ENCODE measurements around the gene OR5B12.
"Not testable (repeated sequence)": the region's sequence is repeated elsewhere in the genome, so short reads cannot be mapped to it uniquely, and the experiment has no call there.

OR5B12 gene

GRCh38 chr11:58442136-58442535, at the start of gene OR5B12:
Gene OR5B12, minus strand, starts transcription at chr11:58442236. Its CDS starts 2,085 bp downstream, at chr11:58440151.
- no peak for DNase-seq

- DNase-seq = no peak
Observed at GRCh38 chr11:58490827-58491226, 48.8 kb upstream of the OR5B12 start.

GRCh38 chr11:58487170-58487569, 45.1 kb upstream of the OR5B12 start:
- DNase-seq = no peak

- no peak for DNase-seq
Observed at GRCh38 chr11:58485961-58486360, 43.9 kb upstream of the OR5B12 start.

GRCh38 chr11:58471892-58472291, 29.9 kb upstream of the OR5B12 start:
- DNase-seq = no peak

- no peak for DNase-seq
Observed at GRCh38 chr11:58466293-58466692, 24.3 kb upstream of the OR5B12 start.

- no peak for DNase-seq
Observed at GRCh38 chr11:58465690-58466089, 23.7 kb upstream of the OR5B12 start.

GRCh38 chr11:58451585-58451984, 9.5 kb upstream of the OR5B12 start:
- no peak for DNase-seq

- no peak for DNase-seq
Observed at GRCh38 chr11:58446294-58446693, 4.3 kb upstream of the OR5B12 start.

- DNase-seq = no peak
Observed at GRCh38 chr11:58444300-58444699, 2.3 kb upstream of the OR5B12 start.

GRCh38 chr11:58438486-58438885, 3.5 kb downstream of the OR5B12 start:
- no peak for DNase-seq

- no peak for DNase-seq
Observed at GRCh38 chr11:58434217-58434616, 7.8 kb downstream of the OR5B12 start.

- no peak for DNase-seq
Observed at GRCh38 chr11:58433638-58434203, 8.3 kb downstream of the OR5B12 start.

GRCh38 chr11:58429273-58429672, 12.8 kb downstream of the OR5B12 start:
- no peak for DNase-seq

GRCh38 chr11:58428021-58428420, 14.0 kb downstream of the OR5B12 start, which contains the start of gene OR5B2:
Gene OR5B2, minus strand, starts transcription at chr11:58428121. Its CDS starts 4,860 bp downstream, at chr11:58423261.
- no peak for DNase-seq

- no peak for DNase-seq
Observed at GRCh38 chr11:58406774-58407173, 35.3 kb downstream of the OR5B12 start, which contains the start of gene OR5B3. Gene OR5B3, minus strand, starts transcription at chr11:58406874. Its CDS starts 3,465 bp downstream, at chr11:58403409.

GRCh38 chr11:58399622-58400021, 42.4 kb downstream of the OR5B12 start:
- DNase-seq = not testable (repeated sequence)

GRCh38 chr11:58395581-58395980, 46.5 kb downstream of the OR5B12 start:
- DNase-seq = no peak

- no peak for DNase-seq
Observed at GRCh38 chr11:58394195-58394594, 47.8 kb downstream of the OR5B12 start.

GRCh38 chr11:58392746-58393145, 49.3 kb downstream of the OR5B12 start:
- no peak for DNase-seq

- no peak for DNase-seq
Observed at GRCh38 chr11:58391879-58392278, 50.2 kb downstream of the OR5B12 start.

GRCh38 chr11:58390551-58391063, 51.4 kb downstream of the OR5B12 start:
- DNase-seq = no peak

Data from activated naive CD4-positive, alpha-beta T cell treated with Interleukin-2 at 50 U/mL for 16 hours (primary cell).